Loucy (cell line): ENCODE results near the gene RNLS.

Experiments used
- EZH2phosphoT487 ChIP-seq: fragments of 200-600 bp; IDR thresholded peaks from 2 replicates; pipeline ENCODE4 v1.6.1; 2018; ENCODE audit warnings: antibody characterized with exemption, mild to moderate bottlenecking, moderate library complexity, borderline replicate concordance
- TF ChIP-seq, protein P1 (sequence below): fragments of 200-600 bp; sonication (generic); conservative IDR thresholded peaks from 2 replicates; pipeline ENCODE4 v1.5.1; 2014; ENCODE audit warnings: mild to moderate bottlenecking, antibody characterized with exemption, low read length

DNA sequence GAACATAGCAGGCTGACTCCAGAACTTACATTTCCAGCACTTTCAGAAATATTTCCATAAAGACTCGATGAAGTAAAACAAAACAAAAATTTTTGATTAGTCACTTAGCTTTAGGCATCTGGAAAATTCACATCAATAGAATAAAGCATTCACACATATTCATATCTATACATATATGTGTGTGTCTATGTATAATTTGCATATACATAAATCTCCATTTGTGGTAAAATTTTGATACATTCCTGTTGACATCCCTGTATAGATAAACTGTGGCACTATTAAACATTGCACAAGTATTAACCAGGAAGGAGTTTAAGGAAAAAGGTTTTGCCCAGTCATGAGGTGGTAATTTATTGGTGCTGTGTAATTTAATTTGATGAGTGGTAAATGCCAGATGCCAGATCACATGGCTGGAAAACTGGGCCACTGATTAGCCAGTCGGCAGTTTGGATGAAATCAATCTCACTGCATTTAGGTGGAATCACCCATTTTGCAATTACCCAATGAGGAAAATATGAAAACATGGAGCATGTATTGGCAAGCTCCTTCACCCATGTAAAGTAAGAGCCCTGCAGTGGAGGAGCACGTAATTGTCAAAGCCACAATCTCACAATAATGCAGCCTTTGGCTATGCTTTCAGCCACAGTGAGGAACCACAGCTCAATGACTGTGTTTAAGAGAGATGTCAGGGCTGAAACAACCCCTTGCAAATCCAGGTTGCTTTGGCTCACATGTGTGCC lies 294.6 kb downstream of the RNLS start:
- TF ChIP-seq, protein P1, sequence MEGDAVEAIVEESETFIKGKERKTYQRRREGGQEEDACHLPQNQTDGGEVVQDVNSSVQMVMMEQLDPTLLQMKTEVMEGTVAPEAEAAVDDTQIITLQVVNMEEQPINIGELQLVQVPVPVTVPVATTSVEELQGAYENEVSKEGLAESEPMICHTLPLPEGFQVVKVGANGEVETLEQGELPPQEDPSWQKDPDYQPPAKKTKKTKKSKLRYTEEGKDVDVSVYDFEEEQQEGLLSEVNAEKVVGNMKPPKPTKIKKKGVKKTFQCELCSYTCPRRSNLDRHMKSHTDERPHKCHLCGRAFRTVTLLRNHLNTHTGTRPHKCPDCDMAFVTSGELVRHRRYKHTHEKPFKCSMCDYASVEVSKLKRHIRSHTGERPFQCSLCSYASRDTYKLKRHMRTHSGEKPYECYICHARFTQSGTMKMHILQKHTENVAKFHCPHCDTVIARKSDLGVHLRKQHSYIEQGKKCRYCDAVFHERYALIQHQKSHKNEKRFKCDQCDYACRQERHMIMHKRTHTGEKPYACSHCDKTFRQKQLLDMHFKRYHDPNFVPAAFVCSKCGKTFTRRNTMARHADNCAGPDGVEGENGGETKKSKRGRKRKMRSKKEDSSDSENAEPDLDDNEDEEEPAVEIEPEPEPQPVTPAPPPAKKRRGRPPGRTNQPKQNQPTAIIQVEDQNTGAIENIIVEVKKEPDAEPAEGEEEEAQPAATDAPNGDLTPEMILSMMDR, result no peak
- no peak for TF ChIP-seq EZH2phosphoT487
